ENCODE results near the gene LIN52.
A peak's percentile ranks its signal among the peaks of the same experiment; 100 is the strongest.

LIN52 gene

DNA sequence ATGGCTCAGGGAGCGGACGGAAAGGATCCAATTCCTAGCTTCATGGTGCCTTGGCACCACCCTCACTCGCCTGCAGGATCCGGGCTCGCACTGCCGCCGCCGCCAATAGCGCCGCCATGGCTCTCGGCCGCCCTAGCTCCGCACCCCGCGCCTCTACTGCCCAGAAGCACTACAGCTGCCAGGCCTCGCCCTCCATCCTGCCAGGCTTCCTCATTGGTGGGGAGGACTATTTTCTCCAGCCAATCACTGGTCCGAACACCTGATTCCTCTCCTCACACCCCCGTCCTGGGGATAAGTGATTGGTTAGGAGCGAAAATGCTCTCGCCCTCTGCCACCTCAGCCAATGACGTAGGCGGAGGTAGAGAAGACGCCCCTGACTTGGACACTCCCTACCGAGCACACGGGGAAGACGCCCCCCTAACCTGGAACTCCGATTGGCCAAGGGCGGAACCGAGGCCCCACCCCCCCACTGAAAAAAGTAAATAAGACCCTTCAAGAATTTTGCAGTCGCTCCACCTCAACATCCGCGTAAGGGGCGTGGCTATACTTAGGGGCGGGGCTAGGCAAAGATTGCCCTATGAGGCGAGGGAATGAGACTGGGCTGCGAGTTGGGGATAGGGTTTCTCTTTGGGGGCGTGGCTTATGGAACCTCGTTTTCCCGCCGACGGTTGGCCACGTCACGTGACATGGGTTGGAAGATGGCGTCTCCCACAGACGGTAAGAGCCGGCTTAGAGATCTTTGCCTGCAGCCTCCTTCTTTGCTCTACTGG lies at the start of gene LIN52, which contains the start of gene ALDH6A1:
TSS of gene LIN52 (plus strand) at position 680 of the 770 bp plus-strand sequence. CDS start at position 699, 19 bp downstream.
TSS of gene ALDH6A1 (minus strand) at position 177 of the 770 bp plus-strand sequence. CDS start at position 118, 59 bp downstream.
- DNase-seq = peak; percentile 100

DNA sequence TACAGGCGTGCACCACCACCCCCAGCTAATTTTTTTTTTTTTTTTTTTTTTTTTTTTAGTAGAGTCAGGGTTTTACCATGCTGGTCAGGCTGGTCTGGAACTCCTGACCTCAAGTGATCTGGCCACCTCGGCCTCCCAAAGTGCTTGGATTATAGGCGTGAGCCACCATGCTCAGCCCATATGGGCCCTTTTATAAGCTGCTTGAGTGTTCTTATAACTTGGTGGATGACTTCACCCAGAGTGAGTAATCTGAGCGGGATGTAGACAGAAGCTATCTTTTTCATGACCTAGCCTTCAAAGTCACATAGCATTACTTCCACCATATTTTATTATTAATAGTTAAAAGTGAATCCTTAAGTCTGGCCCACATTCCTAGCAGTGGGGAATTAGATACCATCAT lies 49.2 kb upstream of the LIN52 start:
- DNase-seq = peak; percentile 38

GRCh38 chr14:74038020-74038859 lies 46.5 kb upstream of the LIN52 start:
- peak; percentile 59 for DNase-seq

- no peak for DNase-seq
Observed at GRCh38 chr14:74042296-74042695, 42.5 kb upstream of the LIN52 start.

- DNase-seq = no peak
Observed at GRCh38 chr14:74045522-74045921, 39.2 kb upstream of the LIN52 start.

GRCh38 chr14:74048281-74048680 lies 36.5 kb upstream of the LIN52 start:
- no peak for DNase-seq

GRCh38 chr14:74049876-74050495 lies 34.8 kb upstream of the LIN52 start:
- DNase-seq = no peak

- peak; percentile 5 for DNase-seq
Observed at GRCh38 chr14:74062809-74063150, 22.0 kb upstream of the LIN52 start.

GRCh38 chr14:74064426-74064825 lies 20.3 kb upstream of the LIN52 start:
- DNase-seq = no peak

GRCh38 chr14:74064883-74065282 lies 19.9 kb upstream of the LIN52 start:
- DNase-seq = no peak

GRCh38 chr14:74065746-74066575 lies 18.8 kb upstream of the LIN52 start:
- peak; percentile 32 for DNase-seq

GRCh38 chr14:74077401-74077800 lies 7.4 kb upstream of the LIN52 start:
- no peak for DNase-seq

DNA sequence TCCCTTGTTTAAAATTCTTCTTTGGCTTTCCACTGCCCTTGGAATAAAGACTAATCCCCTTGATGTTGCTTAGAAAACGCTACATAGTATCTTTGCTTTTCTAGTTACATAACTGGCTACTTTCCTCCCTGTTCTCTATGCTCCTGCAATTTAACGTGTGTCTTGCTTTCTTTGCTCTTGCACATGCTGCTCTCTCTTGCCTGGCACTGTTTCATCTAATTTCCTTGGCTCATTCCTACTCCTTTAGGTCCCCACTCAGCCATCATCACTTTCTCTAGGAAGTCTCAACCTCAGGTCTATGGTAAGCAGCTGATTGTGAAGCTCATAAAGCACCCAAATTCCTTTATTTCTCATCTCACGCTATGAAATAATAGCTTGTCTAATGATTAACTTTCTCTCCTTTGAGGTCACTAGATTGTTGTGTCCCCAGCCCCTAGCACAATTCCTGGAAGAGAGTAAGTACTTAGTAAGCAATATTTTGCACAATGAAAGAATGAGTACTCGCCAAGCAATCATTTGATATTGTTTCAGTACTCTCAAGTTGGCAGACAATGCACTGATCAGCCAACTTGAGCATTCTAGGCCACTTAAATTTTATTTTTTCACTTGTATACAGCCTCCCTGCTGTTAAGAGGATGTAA lies 3.8 kb upstream of the LIN52 start:
- no peak for DNase-seq

- no peak for DNase-seq
Observed at GRCh38 chr14:74081491-74081890, 3.3 kb upstream of the LIN52 start.

DNA sequence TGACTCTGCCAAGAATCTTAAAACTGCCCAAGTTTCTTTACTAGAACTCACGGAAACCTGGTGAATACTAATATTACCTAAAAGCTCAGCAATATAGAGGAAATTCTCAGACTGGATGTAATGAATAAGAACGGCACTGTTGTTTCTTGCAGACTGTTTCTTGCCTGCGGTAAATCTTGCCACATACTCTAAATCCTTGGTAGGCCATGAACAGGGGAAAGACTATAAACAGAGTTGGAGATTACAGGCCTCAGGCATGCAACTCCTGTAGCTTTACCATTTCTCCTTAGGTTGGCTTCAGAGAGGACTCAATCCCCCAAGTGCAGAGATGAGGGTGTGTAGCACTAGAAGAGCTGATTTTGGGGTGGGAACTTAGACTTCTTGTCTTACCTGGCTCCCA lies 1.6 kb upstream of the LIN52 start:
- no peak for DNase-seq

DNA sequence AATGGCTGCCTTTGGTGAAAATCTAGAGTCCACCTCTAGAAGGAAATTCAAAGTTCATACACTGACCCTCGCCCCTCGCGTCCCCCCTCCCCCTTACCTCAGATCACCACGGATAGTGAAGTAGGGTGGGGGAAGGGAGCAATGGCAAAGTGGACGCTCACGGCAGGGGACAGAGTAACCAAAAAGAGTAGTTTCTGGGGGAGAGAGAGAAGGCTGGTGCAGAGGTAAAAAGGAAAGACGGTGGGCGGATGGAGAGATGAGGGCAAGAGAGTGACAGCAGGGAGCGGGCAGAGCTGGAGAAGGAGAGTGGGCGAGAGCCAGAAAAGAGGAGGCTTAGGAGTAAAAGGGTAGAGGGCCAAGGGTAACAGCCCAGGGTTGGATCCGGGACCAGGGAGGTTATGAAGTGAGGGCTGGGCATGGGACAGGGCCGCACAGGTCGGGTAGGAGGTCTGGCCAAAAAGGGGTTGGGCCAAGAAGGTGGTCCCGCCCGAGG lies 926 bp upstream of the LIN52 start:
- no peak for DNase-seq

DNA sequence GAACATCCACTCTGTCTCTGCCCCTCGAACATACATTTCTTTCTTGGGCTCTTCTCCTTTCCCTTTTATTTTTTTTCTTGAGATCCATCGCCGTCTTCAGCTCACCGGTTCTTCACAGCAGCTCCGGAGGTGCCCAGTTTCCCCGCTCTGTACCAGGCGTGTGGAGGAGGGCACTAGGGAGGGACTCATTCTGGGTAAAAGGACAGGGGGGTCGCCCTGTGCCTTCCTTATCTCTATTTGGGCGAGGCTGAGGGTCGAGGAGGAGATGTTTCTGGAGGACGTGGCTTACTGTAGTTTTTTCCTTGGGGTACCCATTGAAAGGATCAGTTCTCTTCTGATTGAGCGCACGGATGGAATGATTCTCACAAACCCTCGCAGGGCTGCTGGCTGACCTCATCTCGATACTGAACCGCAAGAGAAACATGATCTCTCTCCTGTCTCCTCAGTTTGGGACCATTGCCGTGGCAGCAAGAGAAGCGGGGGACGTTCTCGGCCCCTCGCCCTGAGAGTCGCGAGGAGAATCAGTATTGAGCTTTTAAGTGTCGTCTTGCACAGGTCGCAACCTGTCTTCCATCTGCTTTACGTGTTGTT lies 386 bp downstream of the LIN52 start:
- peak; percentile 36 for DNase-seq

DNA sequence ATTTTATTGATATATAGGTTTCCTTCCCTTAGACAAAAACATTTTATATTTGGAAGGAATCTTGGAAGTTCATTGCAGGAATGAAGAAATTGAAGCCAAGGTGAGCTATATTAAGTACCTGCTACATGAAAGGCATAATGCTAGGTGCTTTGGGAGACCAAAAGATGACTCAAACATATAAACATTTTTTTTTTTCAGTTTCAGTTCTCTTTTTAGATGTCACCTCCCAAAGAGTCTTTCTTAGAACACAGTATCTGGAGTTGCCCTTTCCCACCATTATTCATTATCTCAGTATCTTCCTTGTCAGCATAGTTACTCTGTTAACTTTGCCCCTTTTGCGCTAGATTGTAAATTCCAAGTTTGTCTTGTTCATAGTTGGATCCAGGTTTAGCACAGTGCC lies 1.1 kb downstream of the LIN52 start:
- no peak for DNase-seq

GRCh38 chr14:74089251-74090020 lies 4.7 kb downstream of the LIN52 start:
- no peak for DNase-seq

GRCh38 chr14:74105381-74105780 lies 20.6 kb downstream of the LIN52 start:
- no peak for DNase-seq

DNA sequence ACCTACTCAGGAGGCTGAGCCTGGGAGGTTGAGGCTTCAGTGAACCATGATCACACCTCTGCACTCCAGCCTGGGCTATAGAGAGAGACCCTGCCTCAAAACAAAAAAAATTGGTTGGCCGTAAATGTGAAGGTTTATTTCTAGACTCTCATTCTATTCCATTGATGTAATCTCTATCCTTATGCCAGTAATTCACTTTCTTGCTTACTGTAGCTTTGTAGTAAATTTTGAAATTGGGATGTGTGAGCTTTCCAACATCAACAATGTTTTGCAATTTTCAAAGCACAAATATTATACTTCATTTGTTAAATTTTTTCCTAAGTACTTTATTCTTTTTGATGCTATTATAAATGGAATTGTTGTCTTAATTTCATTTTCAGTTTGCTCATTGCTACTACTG lies 24.6 kb downstream of the LIN52 start:
- no peak for DNase-seq
